HepG2 (cell line): ENCODE measurements around the gene CATSPERE. TPM values are rescaled to one million over a fixed set of nuclear protein-coding genes. Genes with fewer than 3 reads are reported as not detected.

Source experiments
- EP300 ChIP-seq, 3 experiments: sonication (generic) in 1 of 3; formaldehyde crosslinking in 1 of 3; IDR thresholded peaks; 2 replicates each; pipeline versions ENCODE4 v1.5.1 to v1.6.1; 2011 to 2020; ENCODE audit warnings: low read depth in 2 of 3, low read length in 2 of 3, borderline replicate concordance in 1 of 3, improper control_type of control experiment in 1 of 3, mild to moderate bottlenecking in 1 of 3, missing genetic modification reagents in 1 of 3, moderate library complexity in 1 of 3
- GPN1 ChIP-seq: sonication (generic); formaldehyde crosslinking; IDR thresholded peaks from 2 replicates; pipeline ENCODE4 v1.5.1; 2020; ENCODE audit warnings: missing genetic modification reagents, borderline replicate concordance
- HOXA9 ChIP-seq: sonication (generic); formaldehyde crosslinking; IDR thresholded peaks from 2 replicates; pipeline ENCODE4 v1.8.1; 2022; ENCODE audit warnings: missing genetic modification reagents, mild to moderate bottlenecking, moderate library complexity, borderline replicate concordance
- MEIS1 ChIP-seq: sonication (generic); formaldehyde crosslinking; IDR thresholded peaks from 2 replicates; pipeline ENCODE4 v1.9.0; 2021; ENCODE audit warnings: mild to moderate bottlenecking, missing genetic modification reagents, moderate library complexity, borderline replicate concordance
- MTA1 ChIP-seq: sonication (generic); formaldehyde crosslinking; IDR thresholded peaks from 2 replicates; pipeline ENCODE4 v1.4.0; 2020; ENCODE audit warnings: missing genetic modification reagents, mild to moderate bottlenecking, borderline replicate concordance
- POLR2AphosphoS5 ChIP-seq: IDR thresholded peaks from 2 replicates; pipeline ENCODE4 v1.6.1; 2012; ENCODE audit warnings: low read depth, low read length
- RARG ChIP-seq: sonication (generic); formaldehyde crosslinking; IDR thresholded peaks from 2 replicates; pipeline ENCODE4 v1.4.0; 2020; ENCODE audit warnings: low read depth, mild to moderate bottlenecking, missing genetic modification reagents
- SP1 ChIP-seq, 2 experiments: fragments of 450-650 bp in 1 of 2; sonication (generic) in 1 of 2; formaldehyde crosslinking in 1 of 2; IDR thresholded peaks; 2 replicates each; pipeline versions ENCODE4 v1.4.0 to v1.6.1; 2016 to 2020; ENCODE audit warnings: missing genetic modification reagents in 1 of 2
- SUZ12 ChIP-seq: fragments of 150-350 bp; IDR thresholded peaks from 2 replicates; pipeline ENCODE4 v1.6.1; 2014; ENCODE audit warnings: low read depth, low read length
- XRCC5 ChIP-seq: fragments of 200-400 bp; formaldehyde crosslinking; optimal IDR thresholded peaks from 2 replicates; pipeline ENCODE3; 2017; ENCODE audit warnings: mild to moderate bottlenecking, low read length
- ZFP37 ChIP-seq: sonication (generic); formaldehyde crosslinking; IDR thresholded peaks from 2 replicates; pipeline ENCODE4 v1.4.0; 2020; ENCODE audit warnings: missing genetic modification reagents, borderline replicate concordance
- ZNF337 ChIP-seq: sonication (generic); formaldehyde crosslinking; IDR thresholded peaks from 2 replicates; pipeline ENCODE4 v1.5.1; 2020; ENCODE audit warnings: missing genetic modification reagents, low read depth, mild to moderate bottlenecking, borderline replicate concordance
- ZNF598 ChIP-seq: sonication (generic); formaldehyde crosslinking; IDR thresholded peaks from 2 replicates; pipeline ENCODE4 v1.5.1; 2020; ENCODE audit warnings: mild to moderate bottlenecking, missing genetic modification reagents, borderline replicate concordance
- polyA plus RNA-seq, 8 experiments: library from polyadenylated mRNA; depleted of rRNA in 3 of 8; stranded (reverse) in 7 of 8; unstranded in 1 of 8; fragments of >200 nt; fragmentation: Illumina TruSeq in 4 of 8; extraction: Trizol in 4 of 8; gene quantifications; 2 replicates each; pipeline versions ENCODE4 v1.2.1 to v1.2.3, GENCODE V29; 2011 to 2016; ENCODE audit warnings: low read depth in 4 of 8, missing spikeins in 1 of 8, mixed read lengths in 1 of 8; ENCODE audit not compliant: insufficient read depth in 1 of 8
- total RNA-seq, 5 experiments: library from RNA; depleted of rRNA; stranded (reverse); fragments of >200 nt; fragmentation: Illumina TruSeq; extraction: Trizol; gene quantifications; 2 replicates each; pipeline ENCODE4 v1.2.3, GENCODE V29; 2016; ENCODE audit warnings: low read depth in 1 of 5
- TF ChIP-seq, protein P1 (sequence below): sonication (generic); formaldehyde crosslinking; IDR thresholded peaks from 2 replicates; pipeline ENCODE4 v1.4.0; 2020; ENCODE audit warnings: mild to moderate bottlenecking, low read depth, missing genetic modification reagents
- TF ChIP-seq, protein P2 (sequence below): sonication (generic); formaldehyde crosslinking; conservative IDR thresholded peaks from 2 replicates; pipeline ENCODE4 v1.5.0; 2020; ENCODE audit warnings: missing genetic modification reagents
- TF ChIP-seq, protein P3 (sequence below): IDR thresholded peaks from 2 replicates; pipeline ENCODE4 v1.6.1; 2016; ENCODE audit warnings: missing compliant biosample characterization, missing genetic modification reagents, borderline replicate concordance
- TF ChIP-seq, protein P4 (sequence below): sonication (generic); formaldehyde crosslinking; IDR thresholded peaks from 2 replicates; pipeline ENCODE4 v1.5.0; 2020; ENCODE audit warnings: mild to moderate bottlenecking, missing genetic modification reagents
- TF ChIP-seq, protein P5 (sequence below): sonication (generic); formaldehyde crosslinking; IDR thresholded peaks from 2 replicates; pipeline ENCODE4 v1.4.0; 2020; ENCODE audit warnings: missing genetic modification reagents, borderline replicate concordance

Gene CATSPERE
- total and polyA plus RNA-seq, 2 of the 13 experiments (the other 11 are each of a cell fraction or from before 2014, with no cell fraction given) = 0.34 to 0.51 TPM

DNA sequence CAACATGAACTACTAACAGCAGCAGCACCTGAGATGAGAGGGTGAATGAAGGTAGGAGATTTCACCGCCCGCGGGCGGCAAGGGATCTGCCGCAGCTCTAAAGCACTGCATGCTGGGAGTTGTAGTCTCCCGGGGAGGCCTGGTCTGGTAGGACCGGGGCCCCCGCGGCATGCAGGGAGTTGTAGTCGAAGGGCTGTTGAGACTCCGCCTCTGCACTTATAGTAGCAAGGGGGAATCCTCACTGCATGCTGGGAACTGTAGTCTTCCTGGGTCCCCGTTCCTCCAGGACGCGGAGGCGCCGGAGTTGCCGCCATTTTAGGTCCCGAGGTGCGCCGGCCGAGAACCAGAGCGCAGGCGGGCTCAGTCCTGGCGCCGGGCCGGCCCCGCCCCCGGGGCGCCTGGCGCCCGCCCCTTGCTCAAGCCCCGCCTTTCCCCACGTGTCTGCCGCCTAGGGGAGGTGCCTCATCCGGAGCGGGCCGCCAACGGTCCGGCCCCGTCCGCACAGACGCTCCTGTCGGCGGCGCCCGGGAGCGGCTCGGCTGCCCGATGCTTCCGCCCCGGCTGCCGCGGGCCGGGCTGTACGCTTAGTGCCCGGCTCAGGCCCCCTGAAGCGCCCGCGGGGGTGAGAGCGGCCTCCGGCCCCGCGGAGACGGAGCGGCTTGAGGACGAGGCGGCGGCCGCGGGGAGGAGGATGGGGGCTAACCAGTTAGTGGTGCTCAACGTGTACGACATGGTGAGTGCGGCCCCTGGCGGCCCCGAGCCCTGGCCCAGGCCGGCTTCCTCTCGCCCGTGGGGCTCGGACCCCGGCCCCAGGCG lies 191.8 kb downstream of the CATSPERE start, which contains the start of gene DESI2 (continued):
- TF ChIP-seq, protein P1, sequence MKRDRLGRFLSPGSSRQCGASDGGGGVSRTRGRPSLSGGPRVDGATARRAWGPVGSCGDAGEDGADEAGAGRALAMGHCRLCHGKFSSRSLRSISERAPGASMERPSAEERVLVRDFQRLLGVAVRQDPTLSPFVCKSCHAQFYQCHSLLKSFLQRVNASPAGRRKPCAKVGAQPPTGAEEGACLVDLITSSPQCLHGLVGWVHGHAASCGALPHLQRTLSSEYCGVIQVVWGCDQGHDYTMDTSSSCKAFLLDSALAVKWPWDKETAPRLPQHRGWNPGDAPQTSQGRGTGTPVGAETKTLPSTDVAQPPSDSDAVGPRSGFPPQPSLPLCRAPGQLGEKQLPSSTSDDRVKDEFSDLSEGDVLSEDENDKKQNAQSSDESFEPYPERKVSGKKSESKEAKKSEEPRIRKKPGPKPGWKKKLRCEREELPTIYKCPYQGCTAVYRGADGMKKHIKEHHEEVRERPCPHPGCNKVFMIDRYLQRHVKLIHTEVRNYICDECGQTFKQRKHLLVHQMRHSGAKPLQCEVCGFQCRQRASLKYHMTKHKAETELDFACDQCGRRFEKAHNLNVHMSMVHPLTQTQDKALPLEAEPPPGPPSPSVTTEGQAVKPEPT (CRISPR knock-in tag) = peak; percentile 40; the same call in 1 of the 2 replicates
- TF ChIP-seq POLR2AphosphoS5 (peak; percentile 63), MTA1 (CRISPR knock-in tag) (peak; percentile 47; the same call in 1 of the 2 replicates), SUZ12 (peak; percentile 89), RARG (CRISPR knock-in tag) (no peak), XRCC5 (peak; percentile 65), HOXA9 (no peak), ZNF337 (no peak), MEIS1 (CRISPR knock-in tag) (peak; percentile 77; the same call in 1 of the 2 replicates), SP1 (IDR thresholded peaks at IDR 0.05) (no peak), SP1 (CRISPR knock-in tag; IDR thresholded peaks at IDR 0.05) (peak; percentile 61; the same call in 1 of the 2 replicates), ZFP37 (no peak), GPN1 (no peak), EP300 (IDR thresholded peaks at IDR 0.05; ENCODE audit: low read depth in 2 of 2, low read length in 2 of 2) (peak; percentile 42 to 49; a peak in 2 of 4 replicates), EP300 (CRISPR knock-in tag; IDR thresholded peaks at IDR 0.05; ENCODE audit: borderline replicate concordance) (no peak), ZNF598 (CRISPR knock-in tag) (no peak)
- TF ChIP-seq, protein P2, sequence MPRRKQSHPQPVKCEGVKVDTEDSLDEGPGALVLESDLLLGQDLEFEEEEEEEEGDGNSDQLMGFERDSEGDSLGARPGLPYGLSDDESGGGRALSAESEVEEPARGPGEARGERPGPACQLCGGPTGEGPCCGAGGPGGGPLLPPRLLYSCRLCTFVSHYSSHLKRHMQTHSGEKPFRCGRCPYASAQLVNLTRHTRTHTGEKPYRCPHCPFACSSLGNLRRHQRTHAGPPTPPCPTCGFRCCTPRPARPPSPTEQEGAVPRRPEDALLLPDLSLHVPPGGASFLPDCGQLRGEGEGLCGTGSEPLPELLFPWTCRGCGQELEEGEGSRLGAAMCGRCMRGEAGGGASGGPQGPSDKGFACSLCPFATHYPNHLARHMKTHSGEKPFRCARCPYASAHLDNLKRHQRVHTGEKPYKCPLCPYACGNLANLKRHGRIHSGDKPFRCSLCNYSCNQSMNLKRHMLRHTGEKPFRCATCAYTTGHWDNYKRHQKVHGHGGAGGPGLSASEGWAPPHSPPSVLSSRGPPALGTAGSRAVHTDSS (CRISPR knock-in tag) = 0 out of 2 replicates have a peak, but pooled peaks have one; percentile 65
- TF ChIP-seq, protein P3, sequence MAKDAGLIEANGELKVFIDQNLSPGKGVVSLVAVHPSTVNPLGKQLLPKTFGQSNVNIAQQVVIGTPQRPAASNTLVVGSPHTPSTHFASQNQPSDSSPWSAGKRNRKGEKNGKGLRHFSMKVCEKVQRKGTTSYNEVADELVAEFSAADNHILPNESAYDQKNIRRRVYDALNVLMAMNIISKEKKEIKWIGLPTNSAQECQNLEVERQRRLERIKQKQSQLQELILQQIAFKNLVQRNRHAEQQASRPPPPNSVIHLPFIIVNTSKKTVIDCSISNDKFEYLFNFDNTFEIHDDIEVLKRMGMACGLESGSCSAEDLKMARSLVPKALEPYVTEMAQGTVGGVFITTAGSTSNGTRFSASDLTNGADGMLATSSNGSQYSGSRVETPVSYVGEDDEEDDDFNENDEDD = peak; percentile 62; the same call in 1 of the 2 replicates
- TF ChIP-seq, protein P4, sequence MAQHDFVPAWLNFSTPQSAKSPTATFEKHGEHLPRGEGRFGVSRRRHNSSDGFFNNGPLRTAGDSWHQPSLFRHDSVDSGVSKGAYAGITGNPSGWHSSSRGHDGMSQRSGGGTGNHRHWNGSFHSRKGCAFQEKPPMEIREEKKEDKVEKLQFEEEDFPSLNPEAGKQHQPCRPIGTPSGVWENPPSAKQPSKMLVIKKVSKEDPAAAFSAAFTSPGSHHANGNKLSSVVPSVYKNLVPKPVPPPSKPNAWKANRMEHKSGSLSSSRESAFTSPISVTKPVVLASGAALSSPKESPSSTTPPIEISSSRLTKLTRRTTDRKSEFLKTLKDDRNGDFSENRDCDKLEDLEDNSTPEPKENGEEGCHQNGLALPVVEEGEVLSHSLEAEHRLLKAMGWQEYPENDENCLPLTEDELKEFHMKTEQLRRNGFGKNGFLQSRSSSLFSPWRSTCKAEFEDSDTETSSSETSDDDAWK (CRISPR knock-in tag) = no peak
- TF ChIP-seq, protein P5, sequence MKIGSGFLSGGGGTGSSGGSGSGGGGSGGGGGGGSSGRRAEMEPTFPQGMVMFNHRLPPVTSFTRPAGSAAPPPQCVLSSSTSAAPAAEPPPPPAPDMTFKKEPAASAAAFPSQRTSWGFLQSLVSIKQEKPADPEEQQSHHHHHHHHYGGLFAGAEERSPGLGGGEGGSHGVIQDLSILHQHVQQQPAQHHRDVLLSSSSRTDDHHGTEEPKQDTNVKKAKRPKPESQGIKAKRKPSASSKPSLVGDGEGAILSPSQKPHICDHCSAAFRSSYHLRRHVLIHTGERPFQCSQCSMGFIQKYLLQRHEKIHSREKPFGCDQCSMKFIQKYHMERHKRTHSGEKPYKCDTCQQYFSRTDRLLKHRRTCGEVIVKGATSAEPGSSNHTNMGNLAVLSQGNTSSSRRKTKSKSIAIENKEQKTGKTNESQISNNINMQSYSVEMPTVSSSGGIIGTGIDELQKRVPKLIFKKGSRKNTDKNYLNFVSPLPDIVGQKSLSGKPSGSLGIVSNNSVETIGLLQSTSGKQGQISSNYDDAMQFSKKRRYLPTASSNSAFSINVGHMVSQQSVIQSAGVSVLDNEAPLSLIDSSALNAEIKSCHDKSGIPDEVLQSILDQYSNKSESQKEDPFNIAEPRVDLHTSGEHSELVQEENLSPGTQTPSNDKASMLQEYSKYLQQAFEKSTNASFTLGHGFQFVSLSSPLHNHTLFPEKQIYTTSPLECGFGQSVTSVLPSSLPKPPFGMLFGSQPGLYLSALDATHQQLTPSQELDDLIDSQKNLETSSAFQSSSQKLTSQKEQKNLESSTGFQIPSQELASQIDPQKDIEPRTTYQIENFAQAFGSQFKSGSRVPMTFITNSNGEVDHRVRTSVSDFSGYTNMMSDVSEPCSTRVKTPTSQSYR (CRISPR knock-in tag) = 0 out of 2 replicates have a peak, but pooled peaks have one; percentile 7
